Measurements from ENCODE around the gene CDH4. TPM values are rescaled to one million over a fixed set of nuclear protein-coding genes. Genes with fewer than 3 reads are reported as not detected.

The CDH4 gene
- total and polyA plus RNA-seq, 9 of the 15 experiments (the other 6 are each of a cell fraction or from before 2014, with no cell fraction given), result 0.04 TPM; not detected in 8

DNA sequence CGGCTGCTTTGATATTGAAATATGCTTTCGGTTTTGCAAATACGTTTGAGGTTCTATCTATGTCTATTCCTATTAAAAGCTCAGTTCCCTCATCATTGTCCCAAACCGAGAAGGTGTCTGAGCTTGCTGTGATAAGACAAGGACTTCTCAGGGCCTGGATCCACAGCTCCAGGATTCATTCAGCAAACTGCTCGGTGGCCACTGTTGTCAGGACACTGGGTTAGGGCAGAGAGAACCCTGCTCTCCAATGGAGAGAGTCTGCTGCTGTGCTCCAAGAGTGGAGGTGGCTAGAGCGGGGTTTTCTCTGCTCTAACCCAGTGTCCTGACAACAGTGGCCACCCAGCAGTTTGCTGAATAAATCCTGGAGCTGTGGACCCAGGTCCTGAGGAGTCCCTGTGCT lies 198.5 kb downstream of the CDH4 start:
- H3K27me3 ChIP-seq (ENCODE audit: control insufficient read depth in 2 of 2, insufficient read depth in 2 of 2, low read length in 2 of 2), result peaks cover 0 to 8% of the 10 kb centered on the region in 2 experiments; a peak in 2 of 5 replicates
- DNase-seq (ENCODE audit: extremely low read depth in 1 of 4, low spot score in 3 of 4) (no peak), FAIRE-seq (no peak), ATAC-seq (no peak)
- no TSS peak for BruUV-seq (replicated peaks)
- ChIA-PET POLR2A (no interaction called here), CTCF (ENCODE audit: low intra/inter-chr PET ratio) (no interaction called here)
- H3K9me3 ChIP-seq (replicated peaks; ENCODE audit: control insufficient read depth, insufficient read depth, low read depth, low read length), result no peaks in the 10 kb centered on the region
- H3K36me3 ChIP-seq (ENCODE audit: control insufficient read depth, insufficient read depth, low read length), result no peaks in the 10 kb centered on the region
- no peaks in the 10 kb centered on the region for H4K20me1 ChIP-seq (replicated peaks; ENCODE audit: control insufficient read depth, insufficient read depth, low read length)
- H3K9ac ChIP-seq (ENCODE audit: insufficient read depth in 1 of 2, low read depth in 2 of 2, low read length in 2 of 2), result no peak overlapping the region
- no peak overlapping the region for H3K4me2 ChIP-seq (ENCODE audit: insufficient read depth, low read length)
- H2AFZ ChIP-seq (ENCODE audit: low read depth, low read length), result no peak overlapping the region
- in situ Hi-C loops (cut with MboI) (no loop called here), intact Hi-C loops (cut with micrococcal nuclease) (no loop called here)
- no peak overlapping the region for H3K27ac ChIP-seq (ENCODE audit: extremely low read depth, low read depth, low read length)
- no peaks in the 10 kb centered on the region for H3K9me1 ChIP-seq (ENCODE audit: control insufficient read depth, insufficient read depth, low read length)
- H3K79me2 ChIP-seq (ENCODE audit: control insufficient read depth, insufficient read depth, low read length), result no peaks in the 10 kb centered on the region
- TF ChIP-seq, protein P1, sequence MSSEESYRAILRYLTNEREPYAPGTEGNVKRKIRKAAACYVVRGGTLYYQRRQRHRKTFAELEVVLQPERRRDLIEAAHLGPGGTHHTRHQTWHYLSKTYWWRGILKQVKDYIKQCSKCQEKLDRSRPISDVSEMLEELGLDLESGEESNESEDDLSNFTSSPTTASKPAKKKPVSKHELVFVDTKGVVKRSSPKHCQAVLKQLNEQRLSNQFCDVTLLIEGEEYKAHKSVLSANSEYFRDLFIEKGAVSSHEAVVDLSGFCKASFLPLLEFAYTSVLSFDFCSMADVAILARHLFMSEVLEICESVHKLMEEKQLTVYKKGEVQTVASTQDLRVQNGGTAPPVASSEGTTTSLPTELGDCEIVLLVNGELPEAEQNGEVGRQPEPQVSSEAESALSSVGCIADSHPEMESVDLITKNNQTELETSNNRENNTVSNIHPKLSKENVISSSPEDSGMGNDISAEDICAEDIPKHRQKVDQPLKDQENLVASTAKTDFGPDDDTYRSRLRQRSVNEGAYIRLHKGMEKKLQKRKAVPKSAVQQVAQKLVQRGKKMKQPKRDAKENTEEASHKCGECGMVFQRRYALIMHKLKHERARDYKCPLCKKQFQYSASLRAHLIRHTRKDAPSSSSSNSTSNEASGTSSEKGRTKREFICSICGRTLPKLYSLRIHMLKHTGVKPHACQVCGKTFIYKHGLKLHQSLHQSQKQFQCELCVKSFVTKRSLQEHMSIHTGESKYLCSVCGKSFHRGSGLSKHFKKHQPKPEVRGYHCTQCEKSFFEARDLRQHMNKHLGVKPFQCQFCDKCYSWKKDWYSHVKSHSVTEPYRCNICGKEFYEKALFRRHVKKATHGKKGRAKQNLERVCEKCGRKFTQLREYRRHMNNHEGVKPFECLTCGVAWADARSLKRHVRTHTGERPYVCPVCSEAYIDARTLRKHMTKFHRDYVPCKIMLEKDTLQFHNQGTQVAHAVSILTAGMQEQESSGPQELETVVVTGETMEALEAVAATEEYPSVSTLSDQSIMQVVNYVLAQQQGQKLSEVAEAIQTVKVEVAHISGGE (CRISPR knock-in tag; IDR thresholded peaks at IDR 0.05), result no peak
- TF ChIP-seq PRPF4 (IDR thresholded peaks at IDR 0.05; ENCODE audit: insufficient read depth, low read depth, low read length, poor library complexity, severe bottlenecking), result no peak
- no peak for TF ChIP-seq RNF2 (IDR thresholded peaks at IDR 0.05)
- TF ChIP-seq KLF16 (IDR thresholded peaks at IDR 0.05), result no peak
- no peak for TF ChIP-seq MYBL2 (IDR thresholded peaks at IDR 0.05; ENCODE audit: low read depth)
- TF ChIP-seq MYBL2 (CRISPR knock-in tag; IDR thresholded peaks at IDR 0.05; ENCODE audit: borderline replicate concordance), result no peak
- no peak overlapping the region for H3K4me3 ChIP-seq
- no peaks in the 10 kb centered on the region for H3K4me1 ChIP-seq (replicated peaks in 1 of 2; ENCODE audit: control insufficient read depth in 2 of 2, insufficient read depth in 2 of 2, low read length in 2 of 2)
- 1% methylated on average over 6 of the region's 6 CpGs for WGBS (ENCODE audit: insufficient coverage, low coverage, missing lambda C conversion rate)
